Measurements from ENCODE around the gene CAMK1D. TPM values are rescaled to one million over a fixed set of nuclear protein-coding genes. Genes with fewer than 3 reads are reported as not detected.

The CAMK1D gene
- total and polyA plus RNA-seq, 10 of the 15 experiments (the other 5 are each of a cell fraction or from before 2014, with no cell fraction given) = 2.1 to 35.5 (median 14.7) TPM

DNA sequence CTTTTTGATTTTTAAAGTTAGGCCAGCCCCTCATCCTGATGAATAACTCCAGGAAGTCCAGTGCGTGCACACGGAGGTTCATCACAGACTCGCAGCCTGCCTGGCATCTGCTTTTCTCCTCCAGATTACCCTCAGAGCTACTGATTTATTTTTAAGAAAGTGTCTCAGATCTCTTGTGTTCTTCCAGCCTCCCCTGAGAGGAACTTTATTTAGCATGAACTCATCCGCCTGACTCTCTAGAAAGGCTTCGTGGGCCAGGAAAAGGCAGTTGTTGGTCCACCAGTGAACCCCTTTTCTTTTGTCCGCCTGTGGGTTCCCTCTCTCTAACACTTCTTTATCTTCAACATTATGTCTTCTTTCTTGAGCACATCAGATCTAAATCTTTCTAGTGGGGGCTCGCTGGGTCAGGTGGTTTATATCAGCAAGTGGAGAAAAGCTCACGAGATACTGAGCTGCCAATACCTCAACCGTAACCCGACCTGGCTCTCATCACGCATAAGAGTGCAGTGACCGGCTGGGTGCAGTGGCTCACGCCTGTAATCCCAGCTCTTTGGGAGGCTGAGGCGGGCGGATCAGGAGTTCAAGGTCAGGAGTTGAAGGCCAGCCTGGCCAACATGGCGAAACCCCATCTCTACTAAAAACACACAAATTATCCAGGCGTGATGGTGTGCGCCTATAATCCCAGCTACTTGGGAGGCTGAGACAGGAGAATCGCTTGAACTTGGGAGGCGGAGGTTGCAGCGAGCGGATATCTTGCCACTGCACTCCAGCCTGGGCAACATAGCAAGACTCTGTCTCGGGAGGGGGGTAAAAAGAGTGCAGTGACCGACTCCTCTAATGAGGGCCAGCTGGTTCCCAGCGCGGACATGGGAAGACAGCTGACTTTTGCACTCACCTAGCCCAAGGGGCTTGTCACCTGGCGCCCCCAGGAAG, 489.9 kb downstream of the CAMK1D start:
- no peaks in the 10 kb centered on the region for H3K4me1 ChIP-seq (ENCODE audit: control insufficient read depth, insufficient read depth, low read length)
- ChIA-PET CTCF (interaction anchor here (0.8 to 1.0 kb wide), 2 partner anchors 10 to 28 kb away, joined by 3 to 4 read pairs; no protein-coding TSS in a partner anchor), SMC1A (ENCODE audit: uncharacterized antibody, unreplicated experiment) (no interaction called here), RAD21 (ENCODE audit: unreplicated experiment) (no interaction called here), POLR2A (no interaction called here)
- H3K4me3 ChIP-seq = no peak overlapping the region
- H3K36me3 ChIP-seq (ENCODE audit: control insufficient read depth in 2 of 2, insufficient read depth in 2 of 2, low read length in 1 of 2) = no peaks in the 10 kb centered on the region
- H3K27me3 ChIP-seq (replicated peaks in 1 of 2; ENCODE audit: control insufficient read depth in 2 of 2, insufficient read depth in 2 of 2, low read length in 1 of 2) = no peaks in the 10 kb centered on the region
- no peak for TF ChIP-seq PAX8 (IDR thresholded peaks at IDR 0.05)
- WGBS (ENCODE audit: insufficient coverage, insufficient replicate concordance, low lambda C conversion rate, missing lambda C conversion rate) = 56% methylated on average over 27 of the region's 27 CpGs
- no peaks in the 10 kb centered on the region for H3K9me3 ChIP-seq (replicated peaks; ENCODE audit: control insufficient read depth, insufficient read depth, low read length)
- no peak overlapping the region for H3K9ac ChIP-seq (ENCODE audit: control insufficient read depth, insufficient read depth, low read length)
- ATAC-seq = no peak
- no TSS peak for BruUV-seq (replicated peaks)
- H3K79me2 ChIP-seq (ENCODE audit: control insufficient read depth, insufficient read depth, low read length) = no peaks in the 10 kb centered on the region
- H3K4me2 ChIP-seq (ENCODE audit: control insufficient read depth, insufficient read depth) = no peak overlapping the region
- H2AFZ ChIP-seq (ENCODE audit: control insufficient read depth, low read depth, low read length) = no peak overlapping the region
- no peaks in the 10 kb centered on the region for H4K20me1 ChIP-seq (ENCODE audit: control insufficient read depth, insufficient read depth)
- H3K27ac ChIP-seq (ENCODE audit: control insufficient read depth, insufficient read depth) = no peak overlapping the region
- no peak for DNase-seq (ENCODE audit: low read depth, low spot score)
- intact Hi-C loops (cut with micrococcal nuclease; ENCODE audit: unreplicated experiment) = no loop called here
- no peak for FAIRE-seq
- in situ Hi-C loops (cut with MboI) = no loop called here

DNA sequence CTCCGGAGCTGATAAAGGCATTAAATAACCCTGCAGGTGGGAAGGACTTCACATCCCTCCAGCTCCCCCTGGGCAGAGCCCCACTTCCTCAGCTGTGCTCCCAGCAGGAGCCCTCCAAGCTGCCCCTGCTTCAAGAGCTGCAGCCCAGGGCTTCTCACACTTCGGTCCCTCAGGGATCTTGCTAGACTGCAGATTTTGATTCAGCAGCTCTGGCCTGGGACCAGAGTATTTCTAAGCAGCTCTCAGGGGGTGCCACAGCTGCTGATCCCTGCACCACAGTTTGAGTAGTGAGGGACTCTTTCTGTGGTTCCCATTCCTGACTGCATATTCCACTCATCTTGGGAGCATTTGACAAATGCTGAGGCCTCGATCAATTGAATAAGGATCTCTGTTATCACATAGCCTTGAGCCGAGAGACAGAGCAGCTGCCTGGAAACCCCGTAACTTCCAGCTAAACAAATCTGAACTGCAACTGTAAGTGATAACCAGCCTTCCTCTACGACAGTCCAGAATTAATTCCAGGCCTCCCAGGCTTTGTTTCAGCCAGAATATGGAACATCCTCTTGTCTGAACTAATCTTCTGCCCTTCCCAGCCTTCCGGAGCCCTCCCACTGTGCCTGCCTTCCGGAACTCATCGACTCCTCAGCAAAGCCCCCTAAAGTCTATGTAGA, 490.7 kb downstream of the CAMK1D start:
- no TSS peak for BruUV-seq (replicated peaks)
- no peaks in the 10 kb centered on the region for H3K4me1 ChIP-seq (ENCODE audit: control insufficient read depth, insufficient read depth, low read length)
- no peaks in the 10 kb centered on the region for H3K36me3 ChIP-seq (ENCODE audit: control insufficient read depth in 2 of 2, insufficient read depth in 2 of 2, low read length in 1 of 2)
- no peak for FAIRE-seq
- 64% methylated on average over 9 of the region's 9 CpGs for WGBS (ENCODE audit: insufficient coverage, insufficient replicate concordance, low lambda C conversion rate, missing lambda C conversion rate)
- no peak overlapping the region for H3K4me3 ChIP-seq
- CTCF ChIA-PET = interaction anchor here (0.8 to 1.0 kb wide), 2 partner anchors 9 to 29 kb away, joined by 3 to 4 read pairs; no protein-coding TSS in a partner anchor
- intact Hi-C loops (cut with micrococcal nuclease; ENCODE audit: unreplicated experiment) (no loop called here), in situ Hi-C loops (cut with MboI) (no loop called here)
- no peaks in the 10 kb centered on the region for H3K79me2 ChIP-seq (ENCODE audit: control insufficient read depth, insufficient read depth, low read length)
- H3K27me3 ChIP-seq (replicated peaks in 1 of 2; ENCODE audit: control insufficient read depth in 2 of 2, insufficient read depth in 2 of 2, low read length in 1 of 2) = no peaks in the 10 kb centered on the region
- ATAC-seq = no peak
- no peaks in the 10 kb centered on the region for H4K20me1 ChIP-seq (ENCODE audit: control insufficient read depth, insufficient read depth)
- POLR2A ChIA-PET = interaction anchor here (0.5 kb wide), 1 partner anchor 123 kb away, joined by 5 read pairs; no protein-coding TSS in a partner anchor
- RAD21 ChIA-PET (ENCODE audit: unreplicated experiment) = no interaction called here
- no peak overlapping the region for H3K9ac ChIP-seq (ENCODE audit: control insufficient read depth, insufficient read depth, low read length)
- DNase-seq (ENCODE audit: low read depth, low spot score) = no peak
- SMC1A ChIA-PET (ENCODE audit: uncharacterized antibody, unreplicated experiment) = no interaction called here
- H3K9me3 ChIP-seq (replicated peaks; ENCODE audit: control insufficient read depth, insufficient read depth, low read length) = no peaks in the 10 kb centered on the region
- H2AFZ ChIP-seq (ENCODE audit: control insufficient read depth, low read depth, low read length) = no peak overlapping the region
- H3K27ac ChIP-seq (ENCODE audit: control insufficient read depth, insufficient read depth) = no peak overlapping the region
- no peak overlapping the region for H3K4me2 ChIP-seq (ENCODE audit: control insufficient read depth, insufficient read depth)
- no peak for TF ChIP-seq HDAC6 (IDR thresholded peaks at IDR 0.05; ENCODE audit: unreplicated experiment)
- TF ChIP-seq RAD51 (IDR thresholded peaks at IDR 0.05) = no peak
- no peak for TF ChIP-seq SP1 (IDR thresholded peaks at IDR 0.05; ENCODE audit: low read depth, low read length)
- no peak for TF ChIP-seq TCF3 (IDR thresholded peaks at IDR 0.05; ENCODE audit: borderline replicate concordance, insufficient read depth, low read depth, low read length)
- TF ChIP-seq SIN3A (IDR thresholded peaks at IDR 0.05; ENCODE audit: low read depth, low read length) = no peak
- TF ChIP-seq ZNF207 (IDR thresholded peaks at IDR 0.05; ENCODE audit: borderline replicate concordance) = no peak
- TF ChIP-seq, protein P1, sequence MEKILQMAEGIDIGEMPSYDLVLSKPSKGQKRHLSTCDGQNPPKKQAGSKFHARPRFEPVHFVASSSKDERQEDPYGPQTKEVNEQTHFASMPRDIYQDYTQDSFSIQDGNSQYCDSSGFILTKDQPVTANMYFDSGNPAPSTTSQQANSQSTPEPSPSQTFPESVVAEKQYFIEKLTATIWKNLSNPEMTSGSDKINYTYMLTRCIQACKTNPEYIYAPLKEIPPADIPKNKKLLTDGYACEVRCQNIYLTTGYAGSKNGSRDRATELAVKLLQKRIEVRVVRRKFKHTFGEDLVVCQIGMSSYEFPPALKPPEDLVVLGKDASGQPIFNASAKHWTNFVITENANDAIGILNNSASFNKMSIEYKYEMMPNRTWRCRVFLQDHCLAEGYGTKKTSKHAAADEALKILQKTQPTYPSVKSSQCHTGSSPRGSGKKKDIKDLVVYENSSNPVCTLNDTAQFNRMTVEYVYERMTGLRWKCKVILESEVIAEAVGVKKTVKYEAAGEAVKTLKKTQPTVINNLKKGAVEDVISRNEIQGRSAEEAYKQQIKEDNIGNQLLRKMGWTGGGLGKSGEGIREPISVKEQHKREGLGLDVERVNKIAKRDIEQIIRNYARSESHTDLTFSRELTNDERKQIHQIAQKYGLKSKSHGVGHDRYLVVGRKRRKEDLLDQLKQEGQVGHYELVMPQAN (conservative IDR thresholded peaks at IDR 0.05) = no peak
- TF ChIP-seq NR2F1 (conservative IDR thresholded peaks at IDR 0.05) = no peak
- TF ChIP-seq, protein P2, sequence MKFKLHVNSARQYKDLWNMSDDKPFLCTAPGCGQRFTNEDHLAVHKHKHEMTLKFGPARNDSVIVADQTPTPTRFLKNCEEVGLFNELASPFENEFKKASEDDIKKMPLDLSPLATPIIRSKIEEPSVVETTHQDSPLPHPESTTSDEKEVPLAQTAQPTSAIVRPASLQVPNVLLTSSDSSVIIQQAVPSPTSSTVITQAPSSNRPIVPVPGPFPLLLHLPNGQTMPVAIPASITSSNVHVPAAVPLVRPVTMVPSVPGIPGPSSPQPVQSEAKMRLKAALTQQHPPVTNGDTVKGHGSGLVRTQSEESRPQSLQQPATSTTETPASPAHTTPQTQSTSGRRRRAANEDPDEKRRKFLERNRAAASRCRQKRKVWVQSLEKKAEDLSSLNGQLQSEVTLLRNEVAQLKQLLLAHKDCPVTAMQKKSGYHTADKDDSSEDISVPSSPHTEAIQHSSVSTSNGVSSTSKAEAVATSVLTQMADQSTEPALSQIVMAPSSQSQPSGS (IDR thresholded peaks at IDR 0.05; ENCODE audit: low read length) = no peak
- TF ChIP-seq MTA3 (IDR thresholded peaks at IDR 0.05; ENCODE audit: borderline replicate concordance, low read length) = no peak
- TF ChIP-seq TARDBP (IDR thresholded peaks at IDR 0.05; ENCODE audit: borderline replicate concordance) = no peak
- no peak for TF ChIP-seq EZH2 (IDR thresholded peaks at IDR 0.05; ENCODE audit: borderline replicate concordance, control insufficient read depth, low read depth, low read length)

All from GM12878 (cell line).